Measurements from ENCODE around the gene CEMIP2.

The CEMIP2 gene

DNA sequence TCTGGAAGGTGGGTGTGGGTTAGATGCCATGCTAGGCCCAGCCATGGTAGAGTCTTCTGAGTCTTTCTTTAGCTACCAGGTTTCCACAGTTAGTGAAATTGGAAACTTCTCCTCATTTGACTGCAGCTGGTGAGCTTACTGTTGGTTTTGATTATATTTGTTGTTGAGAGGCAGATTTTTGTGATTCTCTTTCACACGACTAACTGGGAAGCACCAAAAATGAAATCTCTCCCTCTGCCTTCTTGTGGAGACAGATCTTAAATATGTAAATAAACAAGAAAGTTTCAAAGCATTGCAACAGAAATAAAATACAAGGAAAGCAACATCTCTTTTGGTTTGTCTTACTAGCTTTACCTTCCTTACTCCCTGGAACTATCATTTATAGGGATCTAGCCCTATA, 122.2 kb downstream of the CEMIP2 start:
- no peak for DNase-seq (ENCODE audit: low read depth in 2 of 2)

DNA sequence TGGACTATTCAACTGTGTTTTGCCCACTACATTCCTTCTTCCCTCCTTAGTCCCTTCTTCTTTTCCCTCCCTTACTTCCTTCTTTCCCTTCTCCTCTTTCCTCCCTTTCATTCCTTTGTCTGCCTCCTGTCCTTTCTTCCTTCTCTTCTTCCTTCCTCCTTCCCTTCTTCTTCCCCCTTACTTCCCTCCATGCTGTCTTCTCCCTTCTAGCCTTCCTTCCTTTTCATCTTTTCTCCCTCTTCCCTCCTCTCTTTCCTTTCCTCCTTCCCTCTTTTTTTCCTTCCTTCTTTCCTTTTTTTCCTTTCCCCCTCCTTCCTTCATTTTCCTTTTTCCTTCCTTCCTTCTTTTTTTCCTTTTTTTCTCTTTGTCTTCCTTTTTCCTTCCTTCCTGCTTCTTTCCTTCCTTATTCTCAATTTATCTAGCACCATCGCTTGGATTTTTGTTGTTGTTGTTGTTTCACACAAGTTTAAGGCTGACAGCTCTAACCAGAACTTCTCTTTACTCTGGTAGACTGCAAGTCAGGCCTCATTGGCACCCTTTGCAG, 123.4 kb downstream of the CEMIP2 start:
- no peak for DNase-seq (ENCODE audit: low read depth in 2 of 2)

DNA sequence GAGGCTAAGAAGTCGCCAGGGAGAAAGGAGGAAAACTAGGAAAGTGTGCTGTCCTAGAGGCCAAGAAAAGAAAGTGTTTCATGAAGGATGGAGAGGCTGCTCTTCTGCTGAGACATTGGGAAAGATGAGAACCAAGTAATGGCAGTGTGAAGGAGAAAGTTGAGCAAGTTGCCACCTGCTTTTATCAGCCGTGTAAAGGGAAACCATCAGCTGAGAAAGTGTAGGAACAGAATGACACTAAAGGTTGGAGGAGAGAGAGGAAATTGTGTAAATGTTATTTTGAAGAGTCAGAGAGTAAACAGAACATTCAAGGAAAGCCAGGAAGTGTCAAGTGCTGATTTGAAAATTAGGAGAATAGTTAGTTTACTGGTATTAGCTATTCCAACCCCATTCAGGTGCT, 125.0 kb downstream of the CEMIP2 start:
- no peak for DNase-seq (ENCODE audit: low read depth in 2 of 2)

DNA sequence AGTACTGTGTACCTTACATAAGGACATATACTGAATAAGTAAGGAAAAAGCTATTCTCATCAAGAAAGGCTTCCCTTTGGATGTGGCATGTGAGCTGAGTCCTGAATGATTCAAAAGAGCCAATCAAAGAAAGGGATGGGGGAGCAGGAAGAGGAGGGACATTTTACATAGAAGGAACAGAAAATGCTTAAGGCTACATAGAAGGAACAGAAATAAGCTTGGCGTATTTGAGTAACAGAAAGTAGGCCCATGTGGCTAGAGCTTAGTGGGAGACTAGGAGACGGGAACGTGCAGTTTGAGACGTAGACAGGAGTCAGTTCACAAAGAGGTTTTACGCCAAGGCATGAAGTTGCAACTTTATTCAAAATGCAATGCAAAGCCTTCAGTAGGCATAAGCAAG, 126.3 kb downstream of the CEMIP2 start:
- no peak for DNase-seq (ENCODE audit: low read depth in 2 of 2)

DNA sequence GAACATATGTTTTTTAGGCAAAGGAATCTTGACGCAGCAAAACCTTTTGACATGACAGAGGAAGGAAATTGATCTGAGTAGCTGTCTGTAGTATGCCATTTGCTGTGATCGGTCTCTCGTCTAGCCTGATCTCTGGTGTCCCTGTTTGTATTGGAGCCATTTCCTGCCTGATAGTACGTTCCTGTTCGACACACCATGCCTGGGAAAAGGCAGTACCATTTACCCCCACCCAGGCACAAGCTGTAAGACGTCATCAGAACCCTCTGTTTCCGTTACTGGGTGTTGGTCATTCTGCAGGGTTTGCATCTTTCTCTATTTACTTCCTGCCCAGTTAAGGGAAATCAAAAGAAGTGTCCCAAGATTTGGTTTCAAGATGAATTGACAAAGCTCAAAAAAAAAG, 129.7 kb downstream of the CEMIP2 start:
- no peak for DNase-seq (ENCODE audit: low read depth in 2 of 2)

DNA sequence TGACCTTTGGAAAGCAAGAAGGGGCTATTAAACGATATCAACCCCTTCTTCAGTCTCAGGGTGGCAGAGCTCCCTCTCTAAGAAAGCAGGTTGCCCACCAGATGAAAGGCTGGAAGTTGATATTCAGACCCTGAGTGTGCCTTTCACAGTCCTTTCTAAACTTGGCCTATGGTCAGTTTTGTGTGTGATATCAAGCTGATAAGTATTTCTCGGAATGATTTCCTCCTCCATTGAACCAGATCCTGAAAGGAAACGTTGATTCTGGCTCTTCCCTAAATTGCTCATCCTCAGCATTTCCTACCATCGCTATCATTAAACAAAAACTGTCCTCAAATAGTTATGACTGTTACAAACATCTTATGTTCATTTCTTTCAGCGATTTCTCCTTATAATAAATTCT, 130.4 kb downstream of the CEMIP2 start:
- DNase-seq (ENCODE audit: low read depth in 2 of 2), result no peak

DNA sequence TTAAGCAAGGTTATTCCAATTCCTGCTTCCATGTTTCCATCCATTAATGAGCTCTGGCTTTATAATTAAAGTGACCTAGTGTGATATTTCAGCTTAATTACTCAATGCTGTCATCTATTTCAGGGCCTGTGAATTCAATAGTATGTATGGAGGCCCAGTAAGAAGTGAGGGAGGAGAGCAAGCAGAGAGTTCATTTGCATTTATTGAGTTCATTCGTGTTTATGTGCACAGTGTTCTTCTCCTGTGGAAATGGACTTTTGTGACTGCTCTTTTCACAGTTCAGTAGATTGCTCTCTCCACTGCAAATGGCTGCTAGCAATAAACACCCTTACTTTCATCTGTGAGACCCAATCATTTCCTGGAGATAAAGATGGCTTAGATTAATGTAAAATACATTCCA, 130.9 kb downstream of the CEMIP2 start:
- no peak for DNase-seq (ENCODE audit: low read depth in 2 of 2)

DNA sequence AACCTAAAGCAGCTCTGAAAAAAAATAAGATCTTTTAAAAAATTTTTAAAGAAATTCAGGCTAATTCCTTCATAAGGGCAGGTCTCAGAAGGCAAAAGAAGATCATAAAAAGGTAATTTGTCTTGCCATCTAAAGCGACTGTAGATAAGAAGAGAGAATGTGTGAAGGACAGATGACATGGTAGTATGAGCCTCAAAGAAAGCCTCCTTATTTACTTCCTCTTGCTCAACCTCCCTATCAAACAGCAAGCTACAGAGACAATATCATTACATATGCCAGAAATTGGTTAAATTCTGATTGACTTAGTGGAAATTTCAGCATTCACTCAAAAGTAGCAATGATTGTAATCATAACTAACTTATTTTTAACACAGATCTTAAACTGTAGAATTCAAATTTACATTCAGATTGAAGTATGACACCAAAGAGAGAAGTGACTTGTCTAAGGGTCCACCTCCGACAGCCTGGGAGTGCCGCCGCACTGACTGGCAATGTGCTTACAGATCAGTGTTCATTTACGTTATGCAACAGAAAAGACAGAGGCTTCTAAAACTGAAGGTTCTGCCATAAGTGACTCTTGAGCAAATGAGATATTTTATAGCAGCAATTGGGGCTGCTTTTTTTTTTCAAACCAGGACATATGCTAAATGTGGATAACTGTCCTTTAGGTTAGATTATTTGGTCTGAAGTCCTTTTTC, 132.0 kb downstream of the CEMIP2 start:
- DNase-seq (ENCODE audit: low read depth in 2 of 2), result no peak

DNA sequence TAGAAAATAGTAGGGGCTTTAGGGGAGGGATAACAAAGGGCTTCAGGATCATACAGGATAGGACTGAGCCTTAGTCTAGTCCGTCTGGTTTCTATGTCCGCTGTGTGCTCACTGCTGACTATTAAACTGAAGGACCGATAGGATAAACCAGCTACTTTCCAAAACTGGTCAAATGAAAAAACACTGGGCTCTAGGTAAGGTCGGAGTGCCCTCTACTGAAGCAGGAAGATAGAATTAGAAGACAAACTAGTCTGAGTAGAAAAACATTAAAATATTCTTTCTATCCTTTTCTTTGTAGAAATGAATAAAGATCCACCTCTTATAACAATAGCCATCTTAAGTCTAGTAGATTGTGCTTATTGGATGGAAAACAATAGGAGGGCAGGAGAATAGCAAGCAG, 133.6 kb downstream of the CEMIP2 start:
- no peak for DNase-seq (ENCODE audit: low read depth in 2 of 2)

Data from stimulated activated CD8-positive, alpha-beta memory T cell treated with anti-CD3 and anti-CD28 coated beads, Interleukin-2, amount 100 ng/mL, for 1 hour (primary cell).